GM19035 (cell line): Measurements from ENCODE around the gene KRTAP5-3.
"Not testable (repeated sequence)": the region's sequence is repeated elsewhere in the genome, so short reads cannot be mapped to it uniquely, and the experiment has no call there.

Experiments
- ATAC-seq: cut with Tn5 transposase; IDR thresholded peaks from one replicate; pipeline ENCODE4 v1.9.1; 2021; ENCODE audit not compliant: unreplicated experiment

Gene KRTAP5-3, protein sequence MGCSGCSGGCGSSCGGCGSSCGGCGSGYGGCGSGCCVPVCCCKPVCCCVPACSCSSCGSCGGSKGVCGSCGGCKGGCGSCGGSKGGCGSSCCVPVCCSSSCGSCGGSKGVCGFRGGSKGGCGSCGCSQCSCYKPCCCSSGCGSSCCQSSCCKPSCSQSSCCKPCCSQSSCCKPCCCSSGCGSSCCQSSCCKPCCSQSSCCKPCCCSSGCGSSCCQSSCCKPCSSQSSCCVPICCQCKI

DNA sequence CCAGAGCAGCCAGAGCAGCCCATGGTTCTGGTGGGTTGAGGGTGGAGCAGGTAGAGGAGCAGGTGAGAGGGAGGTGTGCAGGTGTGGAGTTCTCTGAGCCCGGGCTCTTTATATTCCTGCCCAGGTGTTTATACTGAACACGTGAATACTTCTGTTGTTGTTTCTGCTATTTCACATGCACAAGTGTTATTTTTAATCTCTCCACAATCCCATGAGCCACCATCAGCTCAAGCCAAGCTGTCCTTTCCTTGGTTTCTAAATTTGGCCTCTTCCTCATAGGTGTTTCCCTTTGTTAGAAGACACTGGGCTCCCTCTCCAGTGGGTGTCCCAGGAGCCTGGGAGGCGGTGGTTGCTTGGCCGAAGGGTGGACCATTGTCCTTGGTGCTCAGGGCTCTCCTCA is at the start of gene KRTAP5-3:
TSS of gene KRTAP5-3 (minus strand) at position 101 of the 400 bp plus-strand sequence. CDS start at position 23, 78 bp downstream.
- no peak for ATAC-seq

DNA sequence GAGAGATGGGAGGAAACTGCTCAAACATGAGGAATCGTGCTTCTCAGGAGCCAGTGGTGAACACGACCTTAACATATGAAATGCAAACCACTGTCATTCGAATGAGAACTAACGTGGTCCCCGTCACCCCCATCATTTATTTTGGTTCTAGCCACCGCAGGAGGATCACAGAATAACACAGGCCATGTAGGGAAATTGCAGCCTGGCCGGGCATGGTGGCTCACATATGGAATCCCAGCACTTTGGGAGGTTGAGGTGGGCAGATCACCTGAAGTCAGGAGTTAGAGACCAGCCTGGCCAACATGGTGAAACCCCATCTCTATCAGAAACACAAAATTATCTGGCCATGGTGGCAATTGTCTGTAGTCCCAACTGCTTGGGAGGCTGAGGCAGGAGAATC is 48.4 kb upstream of the KRTAP5-3 start:
- no peak for ATAC-seq

DNA sequence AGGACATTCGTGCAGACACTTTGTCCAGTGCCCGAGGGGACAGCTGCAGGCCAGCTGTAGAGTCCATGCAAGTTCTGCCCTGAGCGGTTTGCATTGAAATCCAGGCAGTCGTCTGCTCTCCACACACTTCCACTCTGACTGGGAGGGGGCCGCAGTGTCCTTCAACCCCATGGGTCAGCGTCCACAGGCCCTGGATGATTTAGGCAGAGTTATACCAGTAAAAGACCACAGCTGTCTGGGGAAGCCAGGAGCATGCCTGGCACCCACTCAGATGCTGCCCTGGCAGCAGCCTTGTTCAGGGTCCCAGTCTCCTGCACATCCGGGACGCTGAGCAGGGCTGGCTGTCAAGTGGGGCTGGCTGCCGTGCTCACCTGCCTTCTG is 47.8 kb upstream of the KRTAP5-3 start:
- ATAC-seq, result no peak

DNA sequence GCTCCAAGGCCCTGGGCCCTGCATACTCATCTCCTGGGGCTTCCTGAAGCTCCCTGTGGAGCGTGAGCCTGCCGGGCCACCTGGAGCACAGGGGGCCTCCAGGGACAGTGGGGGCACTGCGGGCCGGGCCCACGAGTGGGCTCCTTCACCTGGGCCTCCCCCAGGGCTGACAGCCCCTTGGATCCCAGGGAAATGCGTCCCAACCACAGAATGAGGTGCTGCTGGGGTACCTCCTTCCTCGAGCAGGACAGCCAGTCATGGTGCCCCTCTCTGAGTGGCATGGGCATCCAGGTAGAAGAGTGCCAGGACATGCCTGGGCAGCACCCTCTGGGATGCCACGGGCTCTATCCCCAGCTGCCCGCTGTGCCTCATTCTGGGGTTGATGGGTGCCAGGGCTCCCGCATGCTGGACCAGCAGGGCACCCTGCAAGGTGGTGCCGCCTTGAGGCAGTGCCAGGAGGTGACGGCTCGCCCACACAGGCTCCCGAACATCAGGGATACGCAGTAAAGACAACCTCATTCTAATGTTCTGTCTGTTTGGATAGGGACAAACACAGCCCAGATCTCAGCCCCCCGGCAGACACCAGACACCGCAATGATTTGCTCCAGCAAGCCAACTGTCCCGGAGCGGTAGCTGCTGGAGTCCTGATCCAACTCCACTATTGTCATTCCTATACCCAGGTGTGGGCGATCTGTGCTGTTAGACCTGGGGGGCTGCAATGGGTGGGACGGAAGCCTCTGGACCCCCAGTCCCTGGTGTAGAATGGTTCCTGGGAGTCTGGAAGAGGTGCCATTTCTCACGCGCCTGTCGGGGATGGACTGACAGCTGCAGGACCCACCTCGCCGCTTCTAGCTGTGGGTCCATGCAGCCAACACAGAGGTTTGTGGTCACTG is 47.2 kb upstream of the KRTAP5-3 start:
- no peak for ATAC-seq

DNA sequence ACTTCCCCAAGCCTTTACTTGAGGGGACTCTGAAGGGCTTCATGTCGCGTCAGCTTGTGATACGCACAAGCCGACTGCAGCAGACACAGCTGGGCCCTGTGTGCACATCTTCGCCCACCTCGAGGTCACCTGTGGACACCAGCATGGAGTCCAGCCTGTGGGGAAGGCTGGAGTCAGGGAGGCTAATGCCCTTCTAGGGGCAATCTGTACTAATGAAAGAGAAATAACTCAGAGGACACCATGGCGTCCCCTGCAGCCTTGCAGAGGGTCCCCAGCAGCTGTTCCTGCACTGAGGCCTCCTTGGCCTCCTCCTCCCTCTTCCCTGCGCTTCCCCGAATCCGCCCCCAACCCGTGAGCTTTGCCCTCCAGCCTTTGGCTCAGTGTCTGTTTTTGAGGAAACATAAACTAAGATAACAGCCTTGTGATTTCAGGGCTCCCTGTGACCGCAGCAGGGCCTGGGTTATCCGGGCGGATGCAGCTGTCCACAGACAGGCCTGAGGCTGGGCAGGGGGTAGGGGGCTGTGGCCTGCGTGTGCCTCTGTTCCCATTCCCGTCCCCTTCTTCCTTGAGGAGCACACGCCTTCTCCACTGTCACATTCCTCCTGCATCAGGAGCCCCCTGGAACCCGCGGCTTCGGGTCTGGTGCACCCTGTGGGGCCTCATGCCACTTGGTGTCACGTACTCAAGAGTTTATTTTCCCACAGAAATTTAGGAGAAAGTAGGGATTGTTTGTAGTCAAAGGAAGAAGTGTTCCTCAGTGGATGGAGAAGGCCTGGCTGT is 46.3 kb upstream of the KRTAP5-3 start:
- ATAC-seq, result no peak

DNA sequence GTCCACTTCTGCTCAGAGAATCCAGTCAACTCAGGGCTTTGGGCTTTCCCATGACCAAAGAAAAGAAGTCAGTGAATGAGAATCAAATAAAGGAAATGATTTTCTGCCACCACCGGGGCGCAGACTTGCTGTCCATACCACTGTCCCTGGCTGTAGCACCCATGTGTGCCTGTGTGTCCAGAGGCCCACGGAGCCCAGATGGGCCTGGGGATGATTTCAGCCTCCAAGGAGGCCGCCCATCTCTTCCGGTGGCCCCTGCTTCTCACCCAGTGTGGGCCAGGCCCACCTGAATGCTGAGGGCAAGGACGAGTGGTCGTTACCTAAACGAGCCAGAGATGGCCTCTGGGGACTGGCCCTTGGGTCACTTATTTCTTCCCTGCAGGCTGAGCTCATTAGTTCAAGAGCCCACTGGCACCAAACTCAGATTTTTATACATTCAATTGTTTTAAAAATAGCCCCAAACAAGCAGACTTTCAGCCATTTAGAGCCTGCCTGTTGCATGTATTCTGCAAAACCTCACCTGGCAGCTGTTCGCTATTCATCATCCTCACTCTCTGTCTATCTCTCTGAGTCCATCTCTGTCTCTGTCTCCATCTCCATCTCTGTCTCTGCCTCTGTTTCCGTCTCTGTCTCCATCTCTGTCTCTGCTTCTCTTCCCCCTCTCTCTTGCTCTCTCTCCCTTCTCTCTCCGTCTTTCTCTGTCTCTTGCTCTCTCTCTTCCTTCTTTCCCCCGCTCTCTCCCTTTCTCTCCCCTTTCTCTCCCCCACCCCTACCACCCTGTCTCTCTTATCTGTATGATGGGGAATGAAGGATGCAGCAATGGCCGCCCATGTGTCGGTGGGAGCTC is 45.5 kb upstream of the KRTAP5-3 start:
- no peak for ATAC-seq

DNA sequence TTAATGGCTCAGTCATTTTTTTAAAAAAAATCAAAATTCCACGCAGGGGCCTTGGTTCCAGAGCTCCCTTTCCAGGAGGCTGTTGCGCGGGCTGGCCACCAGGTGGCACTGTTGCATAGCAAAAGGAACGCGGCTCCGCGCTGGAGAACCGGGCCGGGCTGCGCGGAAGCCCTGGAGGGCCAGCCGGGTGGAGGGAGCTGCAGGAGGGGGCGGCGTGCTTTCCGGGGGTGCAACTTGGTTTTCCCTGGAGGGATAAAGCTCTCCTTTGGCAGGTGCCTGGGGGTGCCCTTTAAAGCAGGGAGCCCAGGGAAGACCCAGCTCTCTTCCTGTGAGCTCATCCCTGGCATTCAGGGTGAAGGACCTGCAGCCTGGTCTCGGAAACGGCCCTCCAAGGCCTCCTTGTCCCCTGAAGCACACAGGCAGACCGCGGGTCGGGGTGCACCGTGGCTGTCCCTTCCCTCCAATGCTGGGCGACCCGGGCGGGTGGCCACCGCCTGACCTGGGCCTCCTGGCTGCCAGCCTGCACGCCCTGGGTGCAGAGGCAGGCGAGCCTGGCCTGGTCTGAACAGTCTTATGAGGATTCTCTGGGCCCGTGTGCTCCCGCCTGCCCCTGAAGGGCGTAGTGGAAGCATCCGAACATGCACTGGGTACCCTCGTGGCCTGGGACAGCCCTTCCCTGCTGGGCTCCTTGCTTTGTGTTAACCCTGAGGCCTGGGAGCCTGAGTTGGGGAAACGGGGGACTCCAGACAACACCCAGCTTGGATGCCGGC is 44.7 kb upstream of the KRTAP5-3 start:
- ATAC-seq, result no peak

DNA sequence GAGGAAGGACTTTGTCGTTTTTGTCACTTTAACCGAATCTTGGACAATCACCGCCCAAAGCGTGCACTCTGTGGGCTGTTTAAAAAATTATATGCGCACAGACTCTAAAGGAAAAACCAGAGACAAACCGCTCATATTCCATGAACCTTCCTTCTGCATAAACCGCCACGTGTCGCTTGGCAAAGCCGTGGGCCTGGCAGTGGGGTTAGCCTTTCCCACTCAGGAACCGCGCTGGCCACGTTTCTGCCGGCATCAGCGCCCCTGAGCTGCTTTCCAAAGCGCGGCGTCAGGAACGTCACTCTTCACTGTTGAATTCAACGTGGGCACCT is 44.1 kb upstream of the KRTAP5-3 start:
- no peak for ATAC-seq

DNA sequence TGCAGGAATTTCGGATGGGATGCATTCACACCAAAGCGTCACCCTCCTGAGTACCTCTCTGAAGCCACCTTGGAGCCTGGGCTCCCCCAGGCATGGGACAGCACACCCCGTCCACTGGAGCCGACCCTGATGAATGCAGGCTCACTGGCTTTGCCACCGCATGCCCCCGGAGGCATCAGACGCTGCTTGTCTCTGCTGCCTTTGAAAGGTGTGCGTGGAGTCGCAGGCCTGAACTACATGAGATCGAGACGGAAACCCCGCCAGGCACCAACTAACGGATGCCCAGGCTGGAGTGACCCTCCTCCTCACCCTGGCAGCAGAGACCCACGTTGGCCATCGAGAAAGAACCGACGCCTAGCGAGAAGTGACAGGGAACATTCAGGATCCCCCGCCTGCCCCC is 43.8 kb upstream of the KRTAP5-3 start:
- no peak for ATAC-seq

DNA sequence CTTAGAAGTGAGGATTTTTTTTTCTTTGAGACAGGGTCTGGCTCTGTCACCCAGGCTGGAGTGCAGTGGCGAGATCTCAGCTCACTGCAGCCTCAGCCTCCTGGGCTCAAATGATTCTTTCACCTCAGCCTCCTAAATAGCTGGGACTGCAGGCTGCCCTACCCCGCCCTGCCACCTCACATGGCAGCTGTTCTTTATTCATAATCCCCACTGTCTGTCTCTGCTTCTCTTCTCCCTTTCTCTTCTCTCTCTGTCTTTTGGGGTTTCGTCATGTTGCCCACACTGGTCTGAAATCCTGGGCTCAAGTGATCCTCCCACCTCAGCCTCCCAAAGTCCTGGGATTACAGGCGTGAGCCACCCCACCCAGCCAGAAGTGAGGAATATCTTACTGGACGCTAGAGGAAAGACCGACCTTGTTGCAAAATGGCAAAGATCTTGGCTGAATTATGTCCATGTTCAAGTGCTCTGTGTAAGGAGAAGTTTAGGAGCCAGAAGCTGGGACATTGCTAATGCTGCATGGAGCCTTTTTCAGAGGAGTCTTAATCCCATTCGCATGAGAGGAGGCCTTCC is 43.2 kb upstream of the KRTAP5-3 start:
- ATAC-seq, result no peak

DNA sequence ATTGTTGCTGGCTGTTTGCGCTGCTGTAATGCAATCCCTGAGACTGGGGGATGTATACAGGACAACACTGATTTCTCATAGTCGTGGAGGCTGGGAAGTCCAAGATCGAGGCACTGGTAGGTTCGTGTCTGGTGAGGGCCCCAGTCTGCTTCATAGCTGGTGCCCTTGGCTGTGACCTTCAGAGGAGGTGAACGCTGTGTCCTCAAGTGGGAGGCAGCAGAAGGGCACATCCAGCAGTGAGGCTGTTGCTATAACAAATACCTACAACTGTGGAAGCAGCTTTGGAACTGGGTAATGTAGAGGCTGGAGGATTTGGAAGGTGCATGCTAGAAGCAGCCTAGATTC is 42.6 kb upstream of the KRTAP5-3 start:
- no peak for ATAC-seq

DNA sequence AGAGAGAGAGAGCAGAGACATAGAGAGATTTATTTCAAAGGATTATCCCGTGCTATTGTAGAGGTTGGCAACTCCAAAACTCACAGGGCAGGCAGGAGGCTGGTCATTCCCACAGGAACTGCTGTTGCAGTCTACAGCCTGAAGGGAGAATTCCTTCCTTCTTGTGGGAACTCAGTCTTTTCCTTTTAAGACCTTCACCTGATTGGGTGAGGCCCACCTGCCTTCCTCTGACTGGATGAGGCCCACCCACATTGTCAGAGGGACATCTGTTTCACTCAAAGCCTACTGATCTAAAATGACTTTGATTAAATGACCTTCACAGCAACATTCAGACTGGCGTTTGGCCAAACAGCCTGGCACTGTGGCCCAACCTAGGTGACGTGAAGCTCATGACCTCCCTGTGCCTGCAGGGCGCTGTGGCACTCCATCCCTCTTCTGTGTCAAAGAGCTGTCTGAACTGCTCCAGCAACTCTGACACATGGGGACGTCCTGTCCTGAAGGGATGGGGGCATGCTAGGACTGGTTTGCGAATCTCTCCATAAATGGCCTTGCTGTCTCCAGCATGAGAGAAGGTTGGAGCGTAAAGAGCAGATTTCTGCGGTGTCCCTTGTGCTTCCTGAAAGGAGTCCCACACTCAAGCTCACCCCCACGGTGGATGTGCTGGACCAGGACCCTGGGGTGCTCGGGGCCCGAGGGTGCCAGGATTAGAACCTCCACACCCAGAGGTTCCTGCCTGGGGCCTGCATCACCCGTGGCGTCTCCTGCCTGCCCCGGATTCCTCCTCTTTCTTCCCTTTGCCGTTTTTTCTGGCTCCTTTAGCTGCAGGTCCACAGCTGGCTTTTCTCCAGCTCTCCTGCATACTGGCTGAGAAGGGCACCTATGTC is 42.0 kb upstream of the KRTAP5-3 start:
- no peak for ATAC-seq

DNA sequence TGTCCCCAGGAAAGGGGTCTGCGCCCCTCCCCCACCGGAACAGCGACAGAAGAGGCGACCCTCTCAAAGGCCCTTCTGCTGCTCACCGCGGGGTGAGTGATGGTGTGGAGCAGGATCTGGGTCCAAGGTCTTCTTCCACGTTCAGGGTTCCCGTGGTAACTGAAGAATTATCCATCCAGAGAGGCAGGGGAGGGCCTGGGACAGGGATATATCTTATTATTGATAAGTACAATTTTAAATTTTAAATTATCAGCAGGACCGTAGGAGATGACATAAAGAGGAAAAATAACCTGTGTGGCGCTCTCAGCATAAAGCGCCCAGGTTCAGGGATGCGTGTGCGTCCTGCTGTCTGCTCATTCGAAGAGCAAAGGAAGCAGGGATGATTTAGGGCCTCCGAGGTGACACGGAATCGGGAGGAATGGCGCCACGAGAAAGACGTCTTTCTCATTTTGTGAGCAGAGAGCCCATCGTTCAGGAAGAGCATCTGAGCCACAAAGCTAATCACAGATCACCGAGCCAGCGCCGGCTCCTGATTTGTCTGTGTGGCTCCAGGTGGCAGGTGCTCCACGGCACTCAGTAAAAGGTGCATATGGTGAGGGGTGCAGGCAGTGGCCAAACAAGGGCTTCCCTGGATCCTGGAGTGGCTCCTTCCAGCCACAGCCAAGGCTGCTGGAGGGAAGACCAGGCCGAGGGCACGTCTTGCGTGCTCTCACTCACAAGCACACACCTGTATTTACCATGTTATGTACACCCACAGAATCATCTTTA is 40.6 kb upstream of the KRTAP5-3 start:
- ATAC-seq, result no peak

DNA sequence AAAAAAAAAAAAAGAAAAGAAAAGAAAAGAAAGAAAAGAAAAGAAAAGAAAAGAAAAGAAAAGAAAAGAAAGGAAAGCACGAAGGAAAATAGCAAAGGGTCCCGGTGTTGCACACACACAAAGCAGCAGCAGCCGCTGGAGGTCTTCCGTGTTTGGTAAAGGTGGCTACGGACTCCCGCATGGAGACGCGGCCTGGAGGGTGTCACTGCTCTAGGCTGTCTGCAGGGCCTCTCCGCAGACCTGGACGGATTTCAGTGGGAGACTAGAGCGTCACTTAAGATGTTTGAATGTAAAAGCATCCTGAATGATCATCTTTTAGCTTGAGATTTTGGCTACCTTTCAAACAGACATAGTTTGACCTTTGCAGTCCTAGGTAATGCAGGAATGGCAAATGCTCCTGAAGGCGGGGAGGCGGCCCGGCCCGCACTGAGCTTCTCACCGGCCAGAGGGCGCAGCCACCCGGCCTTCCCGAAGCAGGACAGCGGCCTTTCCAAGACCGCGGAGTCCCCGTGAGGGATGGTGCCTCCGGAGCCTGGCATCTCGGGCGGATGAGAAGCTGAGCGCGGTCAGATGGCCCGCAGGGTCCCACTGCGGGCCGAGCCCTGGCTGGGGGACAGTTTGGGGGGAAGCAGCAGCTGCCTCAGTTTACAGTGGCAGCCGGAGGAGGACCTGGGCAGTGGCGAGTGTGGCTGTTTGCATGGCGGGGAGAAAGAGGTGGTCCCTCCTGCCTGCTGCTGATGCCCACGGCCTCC is 39.8 kb upstream of the KRTAP5-3 start:
- no peak for ATAC-seq

DNA sequence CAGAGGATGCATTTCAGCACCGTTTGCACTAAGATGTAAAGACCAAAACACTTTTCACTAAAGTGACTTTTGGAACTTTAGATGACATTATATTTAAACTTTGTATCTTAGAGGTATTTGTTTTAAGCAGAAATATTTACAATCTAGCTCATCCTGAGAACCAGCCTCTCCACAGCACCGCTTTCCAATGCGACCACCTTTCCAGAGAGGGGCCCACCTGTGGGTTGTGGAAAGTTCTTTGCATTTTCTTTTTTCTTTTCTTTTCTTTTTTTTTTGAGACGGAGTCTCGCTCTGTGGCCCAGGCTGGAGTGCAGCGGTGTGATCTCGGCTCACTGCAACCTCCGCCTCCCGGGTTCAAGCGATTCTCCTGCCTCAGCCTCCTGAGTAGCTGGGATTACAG is 38.3 kb upstream of the KRTAP5-3 start:
- ATAC-seq, result not testable (repeated sequence)

DNA sequence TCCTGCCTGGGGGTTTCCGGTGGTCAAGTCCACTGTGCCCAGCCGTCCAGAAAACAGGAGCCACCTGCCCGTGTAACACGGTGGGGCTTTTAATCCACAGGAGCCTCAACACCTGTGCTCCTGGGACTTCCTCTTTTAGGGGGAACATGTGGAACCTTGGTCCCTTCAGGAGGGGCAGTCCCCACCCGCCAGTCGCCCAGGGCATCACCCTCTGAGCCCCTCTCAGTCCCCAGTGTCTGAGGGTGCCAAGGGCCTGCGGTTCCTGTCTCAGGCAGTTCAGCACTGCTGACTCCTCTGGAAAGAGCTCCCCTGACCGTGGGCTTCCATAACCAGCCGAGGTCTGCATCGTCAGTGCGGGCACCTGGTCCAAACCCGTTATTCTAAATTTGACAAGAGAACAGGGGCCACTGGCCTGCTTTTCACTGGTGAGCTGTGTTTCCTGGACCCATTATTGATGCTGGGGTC is 37.1 kb upstream of the KRTAP5-3 start:
- ATAC-seq, result no peak

DNA sequence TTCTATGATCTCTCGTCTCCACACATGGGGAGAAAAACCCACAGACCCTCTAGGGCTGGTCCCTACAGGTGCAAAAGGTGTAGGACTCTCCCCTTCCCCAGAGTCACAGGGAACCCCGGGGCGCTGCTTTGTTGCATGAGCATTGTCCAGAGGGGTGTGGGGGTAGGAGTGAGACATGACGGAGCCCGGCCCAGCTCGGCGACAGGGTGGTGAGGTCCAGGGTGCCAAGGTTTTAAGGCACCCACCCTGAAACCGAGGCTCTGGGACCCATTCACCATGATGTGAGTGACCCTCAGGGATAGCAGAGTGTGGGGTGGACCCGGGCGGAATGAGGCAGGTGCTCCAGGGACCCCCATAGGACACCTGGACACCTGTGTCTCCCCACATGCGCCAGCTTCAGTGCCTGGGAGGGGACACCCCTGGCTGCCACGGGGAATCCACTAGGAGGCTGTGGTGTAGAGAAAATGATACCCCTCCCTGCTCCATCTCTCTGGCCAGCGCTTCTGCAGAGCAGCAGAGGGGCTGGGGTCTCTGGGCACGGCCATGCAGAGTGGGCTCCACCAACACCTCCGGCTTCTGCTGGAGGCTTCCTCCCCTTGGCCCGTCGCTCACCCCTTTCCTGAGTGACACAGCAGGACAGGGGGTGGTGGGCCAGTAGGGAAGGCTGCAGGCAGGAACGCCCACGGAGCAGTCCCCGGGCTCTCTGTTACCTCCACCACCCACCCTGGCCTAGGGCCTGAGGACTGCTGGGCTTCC is 36.5 kb upstream of the KRTAP5-3 start:
- no peak for ATAC-seq
